GM13976 (cell line): ENCODE data around the gene CHD9.
"Not testable (repeated sequence)": the region's sequence is repeated elsewhere in the genome, so short reads cannot be mapped to it uniquely, and the experiment has no call there.

Source experiments
- DNase-seq: peaks from one replicate; pipeline ENCODE4 v3.0.0; 2012; ENCODE audit warnings: low spot score
- CTCF ChIP-seq: IDR thresholded peaks from 2 replicates; pipeline ENCODE4 v1.5.1; 2012; ENCODE audit warnings: borderline replicate concordance, mild to moderate bottlenecking; ENCODE audit not compliant: insufficient read depth; ENCODE audit errors: extremely low read depth, missing control alignments, control extremely low read depth
- in situ Hi-C: fragments of 300-500 bp; cut with MboI; formaldehyde crosslinking; loops from one replicate; pipeline ENCODE4 v1.12.0; 2022; ENCODE audit warnings: low sequenced_read_pairs, mixed read lengths, inconsistent platforms; ENCODE audit not compliant: unreplicated experiment

The CHD9 gene

GRCh38 chr16:53048139-53048915 lies 6.5 kb upstream of the CHD9 start:
- in situ Hi-C loops: no loop called here
- DNase-seq: no peak
- TF ChIP-seq CTCF: no peak

- in situ Hi-C loops, DNase-seq: not testable (repeated sequence)
Observed at GRCh38 chr16:53051255-53051654, 3.5 kb upstream of the CHD9 start.

- peak; percentile 45 for DNase-seq
- TF ChIP-seq CTCF: no peak
- in situ Hi-C loops: no loop called here
Observed at GRCh38 chr16:53052519-53053501, 2.0 kb upstream of the CHD9 start, which contains the start of gene CHD9NB. TSS of gene CHD9NB (minus strand) at chr16:53052897. CDS start at chr16:53044158, 8,739 bp downstream.

- peak; percentile 54 for DNase-seq
- in situ Hi-C loops: no loop called here
- no peak for TF ChIP-seq CTCF
Observed at GRCh38 chr16:53053967-53054669, 673 bp upstream of the CHD9 start.

- no peak for DNase-seq
- in situ Hi-C loops: no loop called here
Observed at GRCh38 chr16:53055541-53056391, 975 bp downstream of the CHD9 start.

More at GRCh38 chr16:53055541-53056391, 975 bp downstream of the CHD9 start:
- TF ChIP-seq CTCF: no peak
